MV-4-11 (cell line): ENCODE measurements around the gene SAP30BP.
A peak's percentile ranks its signal among the peaks of the same experiment; 100 is the strongest.

Source experiments
- DNase-seq: peaks from one replicate; lab custom pipeline; 2025; lab: John Stamatoyannopoulos, UW

Gene SAP30BP

GRCh38 chr17:75685499-75685898, 18.4 kb downstream of the SAP30BP start:
- DNase-seq = no peak

- peak; percentile 74 for DNase-seq
Observed at GRCh38 chr17:75688209-75688825, 21.2 kb downstream of the SAP30BP start.

GRCh38 chr17:75689441-75689873, 22.3 kb downstream of the SAP30BP start:
- DNase-seq = no peak

- peak; percentile 63 for DNase-seq
Observed at GRCh38 chr17:75691371-75691791, 24.2 kb downstream of the SAP30BP start.

GRCh38 chr17:75691801-75692626, 24.9 kb downstream of the SAP30BP start:
- DNase-seq = no peak

- no peak for DNase-seq
Observed at GRCh38 chr17:75692976-75693375, 25.8 kb downstream of the SAP30BP start.

GRCh38 chr17:75693500-75694481, 26.7 kb downstream of the SAP30BP start:
- no peak for DNase-seq

GRCh38 chr17:75694536-75694935, 27.4 kb downstream of the SAP30BP start:
- DNase-seq = no peak

GRCh38 chr17:75695141-75695829, 28.1 kb downstream of the SAP30BP start:
- DNase-seq = peak; percentile 31

- DNase-seq = no peak
Observed at GRCh38 chr17:75695830-75696271, 28.7 kb downstream of the SAP30BP start.

- DNase-seq = no peak
Observed at GRCh38 chr17:75697651-75698291, 30.6 kb downstream of the SAP30BP start.

- DNase-seq = no peak
Observed at GRCh38 chr17:75698659-75699058, 31.5 kb downstream of the SAP30BP start.

- DNase-seq = no peak
Observed at GRCh38 chr17:75701288-75701687, 34.1 kb downstream of the SAP30BP start.

GRCh38 chr17:75703191-75703590, 36.1 kb downstream of the SAP30BP start:
- no peak for DNase-seq

- DNase-seq = no peak
Observed at GRCh38 chr17:75703591-75703990, 36.5 kb downstream of the SAP30BP start.

- DNase-seq = no peak
Observed at GRCh38 chr17:75704963-75705875, 38.1 kb downstream of the SAP30BP start.

- DNase-seq = no peak
Observed at GRCh38 chr17:75706042-75706728, 39.0 kb downstream of the SAP30BP start.

GRCh38 chr17:75707079-75707571, 40.0 kb downstream of the SAP30BP start:
- DNase-seq = no peak

GRCh38 chr17:75712446-75712845, 45.3 kb downstream of the SAP30BP start:
- peak; percentile 50 for DNase-seq
